ENCODE measurements around the gene HS6ST3.

Gene HS6ST3

DNA sequence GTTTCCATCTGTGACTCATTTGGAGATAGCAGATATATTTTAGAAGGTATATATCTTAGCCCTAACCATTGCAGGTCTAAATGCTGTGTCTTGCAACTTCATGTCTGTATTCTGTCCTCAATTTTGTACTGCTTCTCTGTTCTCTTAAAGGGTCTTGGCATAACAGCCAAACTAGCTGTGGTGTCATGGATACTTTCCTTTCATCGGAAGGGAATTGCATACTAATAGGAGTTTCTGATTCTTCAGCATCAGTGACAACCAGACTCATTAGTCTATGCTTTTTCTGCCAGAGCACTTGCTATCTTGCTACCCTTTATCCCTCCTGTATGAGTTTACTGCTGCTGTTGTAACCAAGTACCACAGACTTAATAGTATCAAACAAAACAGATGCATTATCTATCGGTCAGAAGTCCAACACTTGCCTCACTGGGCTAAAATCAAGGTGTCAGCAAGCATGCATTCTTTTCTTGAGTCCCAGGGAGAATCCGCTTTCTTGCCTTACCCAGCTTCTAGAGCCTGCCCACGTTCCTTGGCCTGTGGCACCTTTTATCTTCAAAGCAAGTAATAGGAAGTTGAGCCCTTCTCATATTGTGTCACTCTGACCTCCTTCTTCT, 253.1 kb downstream of the HS6ST3 start:
- no peak for DNase-seq

GRCh38 chr13:96346921-96347320, 257.0 kb downstream of the HS6ST3 start:
- DNase-seq = no peak

GRCh38 chr13:96373597-96373996, 283.7 kb downstream of the HS6ST3 start:
- no peak for DNase-seq

GRCh38 chr13:96377835-96378234, 287.9 kb downstream of the HS6ST3 start:
- DNase-seq = no peak

DNA sequence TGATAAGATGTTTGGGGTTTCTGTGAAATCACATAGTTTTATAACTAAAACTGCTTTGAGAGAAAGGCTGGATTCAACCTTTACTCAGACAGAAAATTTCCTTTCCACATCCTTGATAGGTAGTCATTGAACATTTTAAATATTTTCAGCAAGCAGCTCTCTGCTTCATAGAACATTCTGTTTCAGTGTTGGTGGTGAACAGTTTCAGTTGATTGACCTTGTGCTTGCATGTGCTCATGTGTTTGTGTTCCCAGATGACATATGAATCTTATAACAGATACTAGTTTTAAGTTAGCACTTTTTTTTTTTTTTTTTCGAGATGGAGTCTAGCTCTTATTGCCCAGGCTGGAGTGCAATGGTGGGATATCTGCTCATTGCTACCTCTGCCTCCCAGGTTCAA, 290.1 kb downstream of the HS6ST3 start:
- no peak for DNase-seq

DNA sequence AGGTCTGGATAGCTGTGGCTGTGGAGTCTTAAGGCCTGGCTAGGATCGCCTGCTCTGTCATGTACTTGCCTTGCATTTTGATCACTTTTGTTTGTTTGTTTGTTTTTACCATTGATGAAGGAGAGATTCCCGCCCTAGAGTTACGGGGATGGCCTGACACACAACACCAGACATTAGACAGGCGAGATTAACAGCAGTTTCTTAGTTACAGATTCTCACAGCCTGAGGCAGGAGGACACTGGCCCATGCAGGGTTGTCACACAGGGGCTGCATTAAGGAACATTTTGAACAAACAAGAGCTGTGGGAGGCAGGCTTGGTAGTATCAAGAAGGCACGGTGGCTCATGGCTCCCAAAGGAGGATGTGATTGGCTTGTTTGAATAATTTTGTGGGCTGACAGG, 291.8 kb downstream of the HS6ST3 start:
- DNase-seq = no peak

DNA sequence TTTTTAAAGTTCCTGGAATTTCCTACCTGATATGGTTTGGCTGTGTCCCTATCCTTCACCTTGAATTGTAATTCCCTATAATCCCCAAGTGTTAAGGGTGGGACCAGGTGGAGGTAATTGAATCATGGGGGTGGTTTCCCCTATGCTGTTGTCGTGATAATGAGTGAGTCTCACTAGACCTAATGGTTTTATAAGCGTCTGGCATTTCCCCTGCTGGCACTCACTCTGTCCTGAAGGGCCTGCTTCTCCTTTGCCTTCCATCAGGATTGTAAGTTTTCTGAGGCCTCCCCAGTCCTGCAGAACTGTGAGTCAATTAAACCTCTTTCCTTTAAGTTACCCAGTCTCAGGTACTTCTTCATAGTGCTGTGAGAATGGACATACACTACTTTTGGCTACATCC, 298.7 kb downstream of the HS6ST3 start:
- DNase-seq = no peak

DNA sequence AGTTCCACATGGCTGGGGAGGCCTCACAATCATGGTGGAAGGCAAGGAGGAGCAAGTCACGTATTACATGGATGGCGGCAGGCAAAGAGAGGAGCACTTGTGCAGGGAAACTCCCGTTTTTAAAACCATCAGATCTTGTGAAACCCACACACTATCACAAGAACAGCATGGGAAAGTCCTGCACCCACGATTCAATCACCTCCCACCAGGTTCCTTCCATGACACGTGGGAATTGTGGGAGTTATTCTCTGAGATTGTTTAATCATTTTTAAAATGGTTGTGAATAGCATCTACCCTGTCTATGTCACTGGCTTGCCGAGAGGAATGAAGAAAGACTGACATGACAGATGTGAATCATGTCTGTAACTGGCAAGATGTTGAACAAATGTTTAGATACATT, 301.7 kb downstream of the HS6ST3 start:
- no peak for DNase-seq

DNA sequence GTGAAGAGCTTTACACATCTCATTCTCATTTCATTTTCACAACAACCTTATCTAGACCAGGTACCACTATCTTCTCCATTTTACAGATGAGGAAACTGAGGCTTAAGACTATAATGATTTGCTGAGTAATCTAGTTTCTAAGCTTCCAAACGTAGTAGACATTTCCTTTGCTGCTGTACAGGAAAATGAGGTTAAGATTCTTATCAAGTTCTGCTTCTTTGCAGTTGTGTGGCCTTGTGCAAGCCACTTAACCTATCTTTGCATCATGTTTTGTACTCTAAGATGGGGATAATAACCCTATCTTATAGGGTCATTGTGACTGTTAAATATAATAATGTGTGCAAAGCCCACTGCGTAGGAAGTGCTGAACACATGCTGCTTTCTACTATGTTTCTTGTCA, 307.9 kb downstream of the HS6ST3 start:
- DNase-seq = no peak

- DNase-seq = no peak
Observed at GRCh38 chr13:96398486-96398885, 308.6 kb downstream of the HS6ST3 start.

GRCh38 chr13:96403241-96403640, 313.3 kb downstream of the HS6ST3 start:
- no peak for DNase-seq

DNA sequence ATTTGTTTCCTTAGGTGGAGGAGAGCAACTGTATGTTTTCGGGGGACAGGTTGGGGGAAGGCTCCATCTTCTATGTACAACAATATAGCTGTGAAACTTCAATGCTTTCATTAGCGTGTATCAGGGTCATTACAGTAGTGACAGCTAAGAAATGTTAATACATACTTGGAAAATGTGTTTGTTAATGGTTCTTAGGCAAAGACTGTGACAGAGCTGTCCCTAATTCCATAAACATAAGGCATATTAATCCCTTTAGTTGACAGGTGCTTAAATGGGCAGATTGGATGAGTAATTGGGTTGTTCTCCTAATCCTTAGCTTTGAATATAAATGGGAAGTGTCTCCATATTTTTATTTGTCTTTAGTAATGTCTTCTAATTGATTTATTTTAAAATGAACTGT, 313.7 kb downstream of the HS6ST3 start:
- DNase-seq = no peak

- DNase-seq = no peak
Observed at GRCh38 chr13:96415831-96416385, 326.0 kb downstream of the HS6ST3 start.

GRCh38 chr13:96417939-96418685, 328.2 kb downstream of the HS6ST3 start:
- DNase-seq = no peak

GRCh38 chr13:96421314-96421713, 331.4 kb downstream of the HS6ST3 start:
- no peak for DNase-seq

- DNase-seq = no peak
Observed at GRCh38 chr13:96422002-96422401, 332.1 kb downstream of the HS6ST3 start.

DNA sequence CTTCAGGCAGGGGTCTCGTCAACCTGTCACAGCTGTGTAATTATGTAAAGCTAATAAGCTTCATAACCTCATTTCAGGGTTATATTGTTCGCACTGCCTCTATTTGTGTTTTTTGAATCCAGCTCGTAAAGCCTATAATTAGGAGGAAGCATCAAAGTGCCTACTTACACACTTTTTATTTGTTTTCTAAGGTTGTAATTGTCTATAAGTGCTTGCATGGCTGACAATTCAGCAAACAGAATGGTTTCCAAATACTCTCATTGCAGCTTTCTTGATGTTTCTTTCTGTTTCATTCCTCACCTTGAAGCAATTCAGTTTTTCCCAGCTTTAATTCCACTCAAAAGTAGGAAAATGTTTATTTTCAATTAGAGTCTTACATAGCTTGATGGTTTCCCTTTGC, 336.3 kb downstream of the HS6ST3 start:
- DNase-seq = no peak

GRCh38 chr13:96428911-96429310, 339.0 kb downstream of the HS6ST3 start:
- DNase-seq = no peak

DNA sequence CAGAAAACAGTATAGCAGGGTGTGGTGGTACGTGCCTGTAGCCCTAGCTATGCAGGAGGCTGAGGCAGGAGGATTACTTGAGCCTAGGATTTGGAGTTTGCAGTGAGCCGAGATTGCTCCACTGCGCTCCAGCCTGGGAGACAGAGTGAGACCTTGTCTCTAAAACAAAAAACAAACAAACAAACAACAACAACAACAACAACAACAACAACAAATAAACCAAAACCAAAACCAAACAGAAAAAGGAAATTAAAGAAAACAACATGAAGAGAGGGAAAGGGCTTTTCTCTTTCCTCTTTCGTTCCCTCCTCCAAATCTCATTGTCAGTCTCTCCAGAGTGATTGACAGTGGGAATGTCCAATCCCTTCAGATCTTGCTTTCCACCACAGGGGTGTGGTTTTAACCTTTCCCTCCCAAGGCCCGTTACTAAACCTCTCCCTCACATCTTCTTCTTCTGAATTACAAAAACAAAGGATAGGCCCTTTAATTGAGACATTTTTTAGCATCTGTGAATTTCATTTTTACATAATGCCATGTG, 341.2 kb downstream of the HS6ST3 start:
- no peak for DNase-seq

DNA sequence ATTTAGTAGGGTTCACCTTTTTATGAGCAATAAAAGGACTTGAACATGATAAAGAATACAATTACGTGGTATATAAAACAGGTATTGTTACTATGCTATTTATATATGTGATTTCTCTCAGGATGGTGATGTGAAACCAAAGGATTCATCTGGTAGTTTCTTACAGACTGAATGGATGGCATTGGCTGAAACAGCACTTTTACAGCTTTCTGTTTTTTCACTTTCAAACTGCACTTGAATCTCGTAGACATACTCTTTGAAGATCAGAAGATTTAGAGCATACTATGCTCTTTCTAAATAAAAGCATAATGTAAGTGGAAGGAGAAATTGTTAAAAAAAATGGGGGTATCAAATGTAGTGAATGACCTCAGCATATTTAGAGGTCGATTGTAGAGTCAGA, 354.8 kb downstream of the HS6ST3 start:
- DNase-seq = no peak

GRCh38 chr13:96449920-96450319, 360.0 kb downstream of the HS6ST3 start:
- no peak for DNase-seq

DNA sequence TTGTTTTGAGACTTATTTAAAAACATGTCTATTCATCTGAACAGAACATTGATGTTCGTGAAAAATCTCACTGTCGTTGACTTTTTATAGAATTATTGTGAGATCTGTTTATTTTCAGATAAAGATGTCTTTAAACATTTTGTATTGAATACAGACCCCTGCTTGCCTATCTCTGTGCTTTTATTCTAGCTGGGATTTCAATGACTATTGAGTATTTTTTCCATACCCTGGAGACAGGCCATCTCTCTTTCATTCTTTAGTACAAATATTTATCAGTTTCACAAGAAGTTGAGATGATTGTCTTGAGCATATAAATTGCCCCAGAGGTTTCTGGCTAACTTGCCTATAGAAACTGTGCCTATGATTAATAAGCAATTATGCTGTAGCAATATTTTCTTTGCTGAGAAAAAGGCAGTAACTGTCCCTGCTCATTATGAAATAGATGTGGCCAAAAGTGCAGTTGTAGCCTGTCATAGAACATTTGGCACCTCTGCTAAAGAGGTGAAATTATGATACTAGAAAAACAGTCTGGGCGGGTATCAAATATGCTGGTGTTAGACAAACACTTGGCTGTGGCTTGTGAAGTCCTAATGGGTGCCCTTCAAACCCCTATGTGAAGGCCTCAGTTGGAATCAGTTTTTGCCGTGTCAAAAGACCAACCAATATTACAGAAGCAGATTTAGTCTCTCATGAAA, 360.6 kb downstream of the HS6ST3 start:
- DNase-seq = no peak

DNA sequence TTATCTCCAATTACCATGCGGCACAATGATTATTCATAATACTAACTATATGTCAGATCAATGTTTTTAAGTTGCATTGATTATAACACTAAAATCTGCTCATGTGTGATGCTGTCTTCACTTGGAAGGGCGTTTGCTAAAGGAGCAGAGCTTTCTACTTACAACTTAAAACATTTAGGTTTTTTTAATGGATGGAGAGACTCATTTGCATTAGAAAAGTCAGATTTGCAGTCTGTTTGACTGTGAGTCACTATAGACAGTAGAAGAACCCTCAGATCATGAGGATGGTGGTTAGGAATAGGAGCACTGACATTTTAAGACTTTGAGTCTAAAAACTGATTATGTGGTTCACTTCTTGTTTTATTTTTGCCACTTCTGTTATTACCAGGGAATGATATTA, 364.6 kb downstream of the HS6ST3 start:
- no peak for DNase-seq

GRCh38 chr13:96460609-96461008, 370.7 kb downstream of the HS6ST3 start:
- DNase-seq = peak; percentile 20
